Caco-2 (cell line): ENCODE results near the gene XPC. TPM values are rescaled to one million over a fixed set of nuclear protein-coding genes. Genes with fewer than 3 reads are reported as not detected.

Experiments used
- BruUV-seq: library from RNA; stranded (reverse); fragments of 400-500 nt; replicated peaks from 2 replicates; lab custom pipeline; 2021; lab: Mats Ljungman, UMichigan
- CTCF ChIA-PET: fragments of 300-600 bp; sonication (Branson Sonifier 250); formaldehyde crosslinking; loops from one replicate; lab custom pipeline; 2022; ENCODE audit warnings: antibody characterized with exemption; lab: Charles Lee
- POLR2A ChIA-PET: fragments of 300-600 bp; sonication (Branson Sonifier 250); formaldehyde crosslinking; loops from one replicate; lab custom pipeline; 2022; ENCODE audit warnings: antibody characterized with exemption; lab: Charles Lee
- DNase-seq, 2 experiments: peaks; one replicate each; pipeline versions ENCODE4 v3.0.0 to v3.0.0-alpha.2; 2020 to 2022
- H3K27me3 ChIP-seq: replicated peaks from 2 replicates; pipeline ENCODE4 v1.6.0; 2011; ENCODE audit warnings: low read length; ENCODE audit not compliant: control insufficient read depth, insufficient read depth
- H3K36me3 ChIP-seq: 2 replicates; pipeline ENCODE4 v1.5.1; 2011; ENCODE audit warnings: low read length; ENCODE audit not compliant: control insufficient read depth, insufficient read depth
- H3K4me1 ChIP-seq: fragments of 250-450 bp; sonication (Bioruptor Pico); 2 replicates; pipeline ENCODE4 v1.5.1; 2020; ENCODE audit warnings: mild to moderate bottlenecking
- H3K4me3 ChIP-seq: 2 replicates; pipeline ENCODE4 v1.5.1; 2011; ENCODE audit warnings: low read depth, mild to moderate bottlenecking, control low read depth, low read length
- H3K9me3 ChIP-seq: fragments of 250-450 bp; sonication (Bioruptor Pico); 2 replicates; pipeline ENCODE4 v1.5.1; 2020; ENCODE audit warnings: mild to moderate bottlenecking, moderate library complexity
- H3K27ac Mint-ChIP-seq: one replicate; pipeline ENCODE4 v1.8.0; 2022; ENCODE audit warnings: mixed read lengths; ENCODE audit not compliant: unreplicated experiment
- H3K27me3 Mint-ChIP-seq: one replicate; pipeline ENCODE4 v1.8.0; 2022; ENCODE audit warnings: mixed read lengths; ENCODE audit not compliant: insufficient read depth, unreplicated experiment
- H3K36me3 Mint-ChIP-seq: one replicate; pipeline ENCODE4 v1.8.0; 2022; ENCODE audit warnings: mild to moderate bottlenecking, mixed read lengths; ENCODE audit not compliant: insufficient read depth, unreplicated experiment
- H3K4me1 Mint-ChIP-seq: one replicate; pipeline ENCODE4 v1.8.0; 2022; ENCODE audit warnings: low read depth, mixed read lengths; ENCODE audit not compliant: unreplicated experiment
- H3K4me3 Mint-ChIP-seq: one replicate; pipeline ENCODE4 v1.8.0; 2022; ENCODE audit warnings: mild to moderate bottlenecking, moderate library complexity, mixed read lengths; ENCODE audit not compliant: unreplicated experiment
- H3K9me3 Mint-ChIP-seq: one replicate; pipeline ENCODE4 v1.8.0; 2022; ENCODE audit warnings: mixed read lengths; ENCODE audit not compliant: unreplicated experiment
- intact Hi-C: fragments of 100-400 bp; cut with micrococcal nuclease; formaldehyde crosslinking; loops from one replicate; pipeline ENCODE4 v1.10.0; 2022; ENCODE audit not compliant: unreplicated experiment
- total RNA-seq: library from RNA; stranded (reverse); gene quantifications from 2 replicates; pipeline ENCODE4 v1.2.3, GENCODE V29; 2022
- TF ChIP-seq, protein P1 (sequence below), 2 experiments: fragments of 200-600 bp in 1 of 2; IDR thresholded peaks; 1 replicate in 1 of 2; 2 replicates in 1 of 2; pipeline versions ENCODE4 v1.5.1 to v1.8.0; 2011 to 2022; ENCODE audit warnings: antibody characterized with exemption in 1 of 2, control low read depth in 1 of 2, inconsistent platforms in 1 of 2, low read depth in 1 of 2, low read length in 1 of 2, mild to moderate bottlenecking in 1 of 2, moderate library complexity in 1 of 2; ENCODE audit not compliant: insufficient read depth in 1 of 2, severe bottlenecking in 1 of 2, unreplicated experiment in 1 of 2

The XPC gene
- total RNA-seq, 1 experiment from 2014 or later, result 31.0 TPM

GRCh38 chr3:14127516-14128161 is 50.8 kb downstream of the XPC start:
- intact Hi-C loops, result loop anchor here (10.0 kb wide), 1 partner anchor 473 kb away; no protein-coding TSS in a partner anchor
- DNase-seq, result no peak
- Mint-ChIP-seq H3K4me1 (peaks cover 3% of the 10 kb centered on the region), H3K27ac (no peak overlapping the region), H3K4me3 (no peak overlapping the region), H3K36me3 (peaks cover 41% of the 10 kb centered on the region), H3K9me3 (no peaks in the 10 kb centered on the region), H3K27me3 (no peaks in the 10 kb centered on the region)
- Histone ChIP-seq H3K36me3 (peaks cover 6% of the 10 kb centered on the region), H3K9me3 (no peaks in the 10 kb centered on the region), H3K27me3 (no peaks in the 10 kb centered on the region), H3K4me1 (peaks cover 12% of the 10 kb centered on the region; the same call in 1 of the 2 replicates), H3K4me3 (no peak overlapping the region)
- ChIA-PET CTCF (no interaction called here), POLR2A (no interaction called here)
- BruUV-seq, result no TSS peak
- TF ChIP-seq, protein P1, sequence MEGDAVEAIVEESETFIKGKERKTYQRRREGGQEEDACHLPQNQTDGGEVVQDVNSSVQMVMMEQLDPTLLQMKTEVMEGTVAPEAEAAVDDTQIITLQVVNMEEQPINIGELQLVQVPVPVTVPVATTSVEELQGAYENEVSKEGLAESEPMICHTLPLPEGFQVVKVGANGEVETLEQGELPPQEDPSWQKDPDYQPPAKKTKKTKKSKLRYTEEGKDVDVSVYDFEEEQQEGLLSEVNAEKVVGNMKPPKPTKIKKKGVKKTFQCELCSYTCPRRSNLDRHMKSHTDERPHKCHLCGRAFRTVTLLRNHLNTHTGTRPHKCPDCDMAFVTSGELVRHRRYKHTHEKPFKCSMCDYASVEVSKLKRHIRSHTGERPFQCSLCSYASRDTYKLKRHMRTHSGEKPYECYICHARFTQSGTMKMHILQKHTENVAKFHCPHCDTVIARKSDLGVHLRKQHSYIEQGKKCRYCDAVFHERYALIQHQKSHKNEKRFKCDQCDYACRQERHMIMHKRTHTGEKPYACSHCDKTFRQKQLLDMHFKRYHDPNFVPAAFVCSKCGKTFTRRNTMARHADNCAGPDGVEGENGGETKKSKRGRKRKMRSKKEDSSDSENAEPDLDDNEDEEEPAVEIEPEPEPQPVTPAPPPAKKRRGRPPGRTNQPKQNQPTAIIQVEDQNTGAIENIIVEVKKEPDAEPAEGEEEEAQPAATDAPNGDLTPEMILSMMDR (IDR thresholded peaks at IDR 0.05; ENCODE audit: insufficient read depth in 1 of 2, low read depth in 1 of 2, low read length in 1 of 2, severe bottlenecking in 1 of 2, unreplicated experiment in 1 of 2), result no peak

- BruUV-seq, result no TSS peak
- Mint-ChIP-seq H3K27ac (no peak overlapping the region), H3K27me3 (no peaks in the 10 kb centered on the region), H3K36me3 (peaks cover 35% of the 10 kb centered on the region), H3K4me3 (no peak overlapping the region), H3K4me1 (peaks cover 9% of the 10 kb centered on the region), H3K9me3 (no peaks in the 10 kb centered on the region)
- DNase-seq, result no peak
- H3K4me1 ChIP-seq, result peaks cover 12% of the 10 kb centered on the region; the same call in 1 of the 2 replicates
- no peak overlapping the region for H3K4me3 ChIP-seq
- ChIA-PET CTCF (no interaction called here), POLR2A (no interaction called here)
- H3K27me3 ChIP-seq, result no peaks in the 10 kb centered on the region
- no peaks in the 10 kb centered on the region for H3K9me3 ChIP-seq
- intact Hi-C loops, result loop anchor here (10.0 kb wide), 1 partner anchor 472 kb away; no protein-coding TSS in a partner anchor
- peaks cover 5% of the 10 kb centered on the region for H3K36me3 ChIP-seq
- TF ChIP-seq, protein P1 (IDR thresholded peaks at IDR 0.05; ENCODE audit: insufficient read depth in 1 of 2, low read depth in 1 of 2, low read length in 1 of 2, severe bottlenecking in 1 of 2, unreplicated experiment in 1 of 2), result no peak
These were observed 51.4 kb downstream of the XPC start for GRCh38 chr3:14126887-14127505.

- intact Hi-C loops, result loop anchor here (10.0 kb wide), 1 partner anchor 471 kb away; no protein-coding TSS in a partner anchor
- H3K4me3 ChIP-seq, result peak overlapping the region; percentile 95
- peaks cover 35% of the 10 kb centered on the region for H3K36me3 Mint-ChIP-seq
- H3K4me3 Mint-ChIP-seq, result peak overlapping the region; percentile 91
- H3K9me3 ChIP-seq, result no peaks in the 10 kb centered on the region
- H3K36me3 ChIP-seq, result peaks cover 5% of the 10 kb centered on the region
- no peaks in the 10 kb centered on the region for H3K27me3 Mint-ChIP-seq
- peaks cover 12% of the 10 kb centered on the region; the same call in 1 of the 2 replicates for H3K4me1 ChIP-seq
- no peaks in the 10 kb centered on the region for H3K9me3 Mint-ChIP-seq
- no peaks in the 10 kb centered on the region for H3K27me3 ChIP-seq
- no TSS peak for BruUV-seq
- ChIA-PET POLR2A (interaction anchor here (0.8 to 2.1 kb wide), 3 partner anchors 8 to 229 kb away, joined by 3 to 38 read pairs (median 11); partner anchors contain the start of genes LSM3 and XPC), CTCF (interaction anchor here (0.7 to 2.7 kb wide), 6 partner anchors 12 to 492 kb away, joined by 3 to 56 read pairs (median 6); no protein-coding TSS in a partner anchor)
- H3K27ac Mint-ChIP-seq, result peak overlapping the region; percentile 94
- TF ChIP-seq, protein P1 (IDR thresholded peaks at IDR 0.05; ENCODE audit: insufficient read depth in 1 of 2, low read depth in 1 of 2, low read length in 1 of 2, severe bottlenecking in 1 of 2, unreplicated experiment in 1 of 2), result no peak
- peaks cover 9% of the 10 kb centered on the region for H3K4me1 Mint-ChIP-seq
- no peak for DNase-seq
These were observed 52.1 kb downstream of the XPC start for GRCh38 chr3:14126017-14126886.
